ENCODE data around the gene ZNF276. TPM values are rescaled to one million over a fixed set of nuclear protein-coding genes. Genes with fewer than 3 reads are reported as not detected.
"Not testable (repeated sequence)": the region's sequence is repeated elsewhere in the genome, so short reads cannot be mapped to it uniquely, and the experiment has no call there.

Gene ZNF276
- total RNA-seq, 1 donor = 12.3 TPM

GRCh38 chr16:89782489-89782888 lies 61.2 kb downstream of the ZNF276 start:
- no peak overlapping the region for H3K4me2 ChIP-seq (ENCODE audit: insufficient read depth, low read length)
- H3K79me2 ChIP-seq (ENCODE audit: insufficient read depth, low read length) = no peaks in the 10 kb centered on the region
- H3K36me3 ChIP-seq (ENCODE audit: insufficient read depth, low read length) = peaks cover 21% of the 10 kb centered on the region
- no peaks in the 10 kb centered on the region for H3K9me3 ChIP-seq (ENCODE audit: low read depth, low read length)
- no peak overlapping the region for H3K4me3 ChIP-seq (ENCODE audit: insufficient read depth, low read length)
- H3K4me1 ChIP-seq (ENCODE audit: insufficient read depth, low read length) = no peaks in the 10 kb centered on the region
- no peak for DNase-seq (ENCODE audit: insufficient read length, low spot score, missing footprints)
- H3K27me3 ChIP-seq (ENCODE audit: insufficient read depth, low read length) = no peaks in the 10 kb centered on the region
- H3K27ac ChIP-seq (ENCODE audit: low read depth, low read length) = no peak overlapping the region
- TF ChIP-seq CTCF (IDR thresholded peaks at IDR 0.05; ENCODE audit: extremely low read depth, low read depth, low read length) = no peak
- H4K20me1 ChIP-seq (ENCODE audit: insufficient read depth, low read length) = no peaks in the 10 kb centered on the region
- no peak overlapping the region for H2AFZ ChIP-seq (ENCODE audit: low read length)

- H3K4me2 ChIP-seq (ENCODE audit: insufficient read depth, low read length); H3K27ac ChIP-seq (ENCODE audit: low read depth, low read length); DNase-seq (ENCODE audit: insufficient read length, low spot score, missing footprints); H3K9me3 ChIP-seq (ENCODE audit: low read depth, low read length); H2AFZ ChIP-seq (ENCODE audit: low read length); H3K4me3 ChIP-seq (ENCODE audit: insufficient read depth, low read length); H3K79me2 ChIP-seq (ENCODE audit: insufficient read depth, low read length); H3K27me3 ChIP-seq (ENCODE audit: insufficient read depth, low read length); H4K20me1 ChIP-seq (ENCODE audit: insufficient read depth, low read length); H3K4me1 ChIP-seq (ENCODE audit: insufficient read depth, low read length): not testable (repeated sequence)
- H3K36me3 ChIP-seq (ENCODE audit: insufficient read depth, low read length) = peaks cover 22% of the 10 kb centered on the region
Observed at GRCh38 chr16:89783952-89784351, 62.6 kb downstream of the ZNF276 start.

GRCh38 chr16:89784406-89784805 lies 63.1 kb downstream of the ZNF276 start:
- no peaks in the 10 kb centered on the region for H3K27me3 ChIP-seq (ENCODE audit: insufficient read depth, low read length)
- H3K4me2 ChIP-seq (ENCODE audit: insufficient read depth, low read length) = no peak overlapping the region
- TF ChIP-seq CTCF (IDR thresholded peaks at IDR 0.05; ENCODE audit: extremely low read depth, low read depth, low read length) = no peak
- no peak overlapping the region for H2AFZ ChIP-seq (ENCODE audit: low read length)
- no peaks in the 10 kb centered on the region for H3K9me3 ChIP-seq (ENCODE audit: low read depth, low read length)
- peaks cover 26% of the 10 kb centered on the region for H3K36me3 ChIP-seq (ENCODE audit: insufficient read depth, low read length)
- H3K4me1 ChIP-seq (ENCODE audit: insufficient read depth, low read length) = no peaks in the 10 kb centered on the region
- no peaks in the 10 kb centered on the region for H4K20me1 ChIP-seq (ENCODE audit: insufficient read depth, low read length)
- H3K4me3 ChIP-seq (ENCODE audit: insufficient read depth, low read length) = no peak overlapping the region
- DNase-seq (ENCODE audit: insufficient read length, low spot score, missing footprints) = no peak
- H3K79me2 ChIP-seq (ENCODE audit: insufficient read depth, low read length) = no peaks in the 10 kb centered on the region
- no peak overlapping the region for H3K27ac ChIP-seq (ENCODE audit: low read depth, low read length)

GRCh38 chr16:89785523-89786155 lies 64.3 kb downstream of the ZNF276 start:
- Histone ChIP-seq H3K79me2 (ENCODE audit: insufficient read depth, low read length) (no peaks in the 10 kb centered on the region), H2AFZ (ENCODE audit: low read length) (no peak overlapping the region), H3K36me3 (ENCODE audit: insufficient read depth, low read length) (peaks cover 22% of the 10 kb centered on the region), H3K9me3 (ENCODE audit: low read depth, low read length) (no peaks in the 10 kb centered on the region), H3K4me1 (ENCODE audit: insufficient read depth, low read length) (no peaks in the 10 kb centered on the region), H3K27me3 (ENCODE audit: insufficient read depth, low read length) (no peaks in the 10 kb centered on the region), H3K4me3 (ENCODE audit: insufficient read depth, low read length) (no peak overlapping the region), H3K27ac (ENCODE audit: low read depth, low read length) (no peak overlapping the region), H3K4me2 (ENCODE audit: insufficient read depth, low read length) (no peak overlapping the region), H4K20me1 (ENCODE audit: insufficient read depth, low read length) (no peaks in the 10 kb centered on the region)
- no peak for TF ChIP-seq CTCF (IDR thresholded peaks at IDR 0.05; ENCODE audit: extremely low read depth, low read depth, low read length)
- DNase-seq (ENCODE audit: insufficient read length, low spot score, missing footprints) = no peak
